ENCODE results near the gene GUCY2D.

The GUCY2D gene

GRCh38 chr17:8012996-8013640, 10.7 kb downstream of the GUCY2D start:
- Histone ChIP-seq H4K20me1 (ENCODE audit: insufficient read depth) (no peaks in the 10 kb centered on the region), H3K79me2 (ENCODE audit: insufficient read depth, low read depth) (no peaks in the 10 kb centered on the region), H3K4me3 (IDR thresholded peaks at IDR 0.05; ENCODE audit: insufficient read depth, low read depth, low read length) (no peak overlapping the region), H3K4me2 (no peak overlapping the region), H3K36me3 (ENCODE audit: insufficient read depth) (no peaks in the 10 kb centered on the region), H3K4me1 (ENCODE audit: low read depth, poor library complexity, severe bottlenecking) (no peaks in the 10 kb centered on the region), H3K27ac (no peak overlapping the region), H3K9ac (no peak overlapping the region), H3K27me3 (ENCODE audit: insufficient read depth, low read depth) (no peaks in the 10 kb centered on the region), H2AFZ (ENCODE audit: low read depth) (no peak overlapping the region)
- TF ChIP-seq, protein P1, sequence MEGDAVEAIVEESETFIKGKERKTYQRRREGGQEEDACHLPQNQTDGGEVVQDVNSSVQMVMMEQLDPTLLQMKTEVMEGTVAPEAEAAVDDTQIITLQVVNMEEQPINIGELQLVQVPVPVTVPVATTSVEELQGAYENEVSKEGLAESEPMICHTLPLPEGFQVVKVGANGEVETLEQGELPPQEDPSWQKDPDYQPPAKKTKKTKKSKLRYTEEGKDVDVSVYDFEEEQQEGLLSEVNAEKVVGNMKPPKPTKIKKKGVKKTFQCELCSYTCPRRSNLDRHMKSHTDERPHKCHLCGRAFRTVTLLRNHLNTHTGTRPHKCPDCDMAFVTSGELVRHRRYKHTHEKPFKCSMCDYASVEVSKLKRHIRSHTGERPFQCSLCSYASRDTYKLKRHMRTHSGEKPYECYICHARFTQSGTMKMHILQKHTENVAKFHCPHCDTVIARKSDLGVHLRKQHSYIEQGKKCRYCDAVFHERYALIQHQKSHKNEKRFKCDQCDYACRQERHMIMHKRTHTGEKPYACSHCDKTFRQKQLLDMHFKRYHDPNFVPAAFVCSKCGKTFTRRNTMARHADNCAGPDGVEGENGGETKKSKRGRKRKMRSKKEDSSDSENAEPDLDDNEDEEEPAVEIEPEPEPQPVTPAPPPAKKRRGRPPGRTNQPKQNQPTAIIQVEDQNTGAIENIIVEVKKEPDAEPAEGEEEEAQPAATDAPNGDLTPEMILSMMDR (conservative IDR thresholded peaks at IDR 0.05; ENCODE audit: low read depth, low read length): no peak

- Histone ChIP-seq H2AFZ (ENCODE audit: low read depth) (no peak overlapping the region), H3K27ac (no peak overlapping the region), H3K9ac (no peak overlapping the region), H3K27me3 (ENCODE audit: insufficient read depth, low read depth) (no peaks in the 10 kb centered on the region), H3K4me2 (no peak overlapping the region), H3K4me1 (ENCODE audit: low read depth, poor library complexity, severe bottlenecking) (no peaks in the 10 kb centered on the region), H4K20me1 (ENCODE audit: insufficient read depth) (no peaks in the 10 kb centered on the region), H3K79me2 (ENCODE audit: insufficient read depth, low read depth) (no peaks in the 10 kb centered on the region), H3K36me3 (ENCODE audit: insufficient read depth) (no peaks in the 10 kb centered on the region), H3K4me3 (IDR thresholded peaks at IDR 0.05; ENCODE audit: insufficient read depth, low read depth, low read length) (no peak overlapping the region)
- TF ChIP-seq, protein P1 (conservative IDR thresholded peaks at IDR 0.05; ENCODE audit: low read depth, low read length): no peak
Observed at GRCh38 chr17:8013731-8014557, 11.5 kb downstream of the GUCY2D start.

DNA sequence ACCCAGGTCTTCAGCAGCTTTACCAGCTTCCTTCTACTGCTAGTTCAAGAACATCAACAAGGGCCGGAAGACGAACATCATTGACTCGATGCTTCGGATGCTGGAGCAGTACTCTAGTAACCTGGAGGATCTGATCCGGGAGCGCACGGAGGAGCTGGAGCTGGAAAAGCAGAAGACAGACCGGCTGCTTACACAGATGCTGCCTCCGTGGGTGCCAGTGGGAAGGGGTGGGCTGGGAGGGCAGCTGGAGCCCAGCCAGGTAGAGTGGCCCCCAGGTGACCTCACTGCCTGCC, 12.1 kb downstream of the GUCY2D start:
- Histone ChIP-seq H2AFZ (ENCODE audit: low read depth) (no peak overlapping the region), H3K36me3 (ENCODE audit: insufficient read depth) (no peaks in the 10 kb centered on the region), H3K9ac (no peak overlapping the region), H3K27ac (no peak overlapping the region), H4K20me1 (ENCODE audit: insufficient read depth) (no peaks in the 10 kb centered on the region), H3K79me2 (ENCODE audit: insufficient read depth, low read depth) (no peaks in the 10 kb centered on the region), H3K4me3 (IDR thresholded peaks at IDR 0.05; ENCODE audit: insufficient read depth, low read depth, low read length) (no peak overlapping the region), H3K4me1 (ENCODE audit: low read depth, poor library complexity, severe bottlenecking) (no peaks in the 10 kb centered on the region), H3K4me2 (no peak overlapping the region), H3K27me3 (ENCODE audit: insufficient read depth, low read depth) (no peaks in the 10 kb centered on the region)
- TF ChIP-seq, protein P1 (conservative IDR thresholded peaks at IDR 0.05; ENCODE audit: low read depth, low read length): no peak

DNA sequence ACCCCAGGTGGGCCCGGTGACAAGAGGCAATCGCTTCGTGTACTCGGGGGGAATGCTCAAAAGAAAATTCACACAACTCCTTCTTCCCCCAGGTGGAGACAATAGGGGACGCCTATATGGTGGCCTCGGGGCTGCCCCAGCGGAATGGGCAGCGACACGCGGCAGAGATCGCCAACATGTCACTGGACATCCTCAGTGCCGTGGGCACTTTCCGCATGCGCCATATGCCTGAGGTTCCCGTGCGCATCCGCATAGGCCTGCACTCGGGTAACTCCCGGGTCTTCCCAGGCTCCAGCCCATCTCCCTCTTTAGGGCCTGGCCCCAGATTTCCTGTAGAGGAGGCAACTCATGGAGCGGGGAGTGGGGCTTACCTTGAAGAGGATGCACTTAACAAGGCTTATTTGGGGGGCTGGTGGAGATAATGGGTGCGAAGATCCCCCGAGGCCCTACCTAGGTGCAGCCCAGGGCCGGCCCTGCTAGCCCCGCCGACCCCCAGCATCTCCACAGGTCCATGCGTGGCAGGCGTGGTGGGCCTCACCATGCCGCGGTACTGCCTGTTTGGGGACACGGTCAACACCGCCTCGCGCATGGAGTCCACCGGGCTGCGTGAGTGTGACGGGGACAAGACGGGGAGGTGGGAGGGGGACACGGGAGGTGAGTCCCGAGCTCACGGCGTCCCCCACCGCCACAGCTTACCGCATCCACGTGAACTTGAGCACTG, 13.0 kb downstream of the GUCY2D start:
- no peak overlapping the region for H3K9ac ChIP-seq
- H3K27me3 ChIP-seq (ENCODE audit: insufficient read depth, low read depth): no peaks in the 10 kb centered on the region
- H2AFZ ChIP-seq (ENCODE audit: low read depth): no peak overlapping the region
- no peak overlapping the region for H3K4me3 ChIP-seq (IDR thresholded peaks at IDR 0.05; ENCODE audit: insufficient read depth, low read depth, low read length)
- TF ChIP-seq, protein P1 (conservative IDR thresholded peaks at IDR 0.05; ENCODE audit: low read depth, low read length): no peak
- no peak overlapping the region for H3K4me2 ChIP-seq
- no peaks in the 10 kb centered on the region for H3K36me3 ChIP-seq (ENCODE audit: insufficient read depth)
- no peaks in the 10 kb centered on the region for H3K79me2 ChIP-seq (ENCODE audit: insufficient read depth, low read depth)
- no peak overlapping the region for H3K27ac ChIP-seq
- H3K4me1 ChIP-seq (ENCODE audit: low read depth, poor library complexity, severe bottlenecking): no peaks in the 10 kb centered on the region
- H4K20me1 ChIP-seq (ENCODE audit: insufficient read depth): no peaks in the 10 kb centered on the region

Data from KMS-11 (cell line).